ENCODE measurements around the gene TMEM175. TPM values are rescaled to one million over a fixed set of nuclear protein-coding genes. Genes with fewer than 3 reads are reported as not detected.

The TMEM175 gene
- total and polyA plus RNA-seq, 9 of the 15 experiments (the other 6 are each of a cell fraction or from before 2014, with no cell fraction given): 0.13 to 30.9 (median 9.4) TPM

DNA sequence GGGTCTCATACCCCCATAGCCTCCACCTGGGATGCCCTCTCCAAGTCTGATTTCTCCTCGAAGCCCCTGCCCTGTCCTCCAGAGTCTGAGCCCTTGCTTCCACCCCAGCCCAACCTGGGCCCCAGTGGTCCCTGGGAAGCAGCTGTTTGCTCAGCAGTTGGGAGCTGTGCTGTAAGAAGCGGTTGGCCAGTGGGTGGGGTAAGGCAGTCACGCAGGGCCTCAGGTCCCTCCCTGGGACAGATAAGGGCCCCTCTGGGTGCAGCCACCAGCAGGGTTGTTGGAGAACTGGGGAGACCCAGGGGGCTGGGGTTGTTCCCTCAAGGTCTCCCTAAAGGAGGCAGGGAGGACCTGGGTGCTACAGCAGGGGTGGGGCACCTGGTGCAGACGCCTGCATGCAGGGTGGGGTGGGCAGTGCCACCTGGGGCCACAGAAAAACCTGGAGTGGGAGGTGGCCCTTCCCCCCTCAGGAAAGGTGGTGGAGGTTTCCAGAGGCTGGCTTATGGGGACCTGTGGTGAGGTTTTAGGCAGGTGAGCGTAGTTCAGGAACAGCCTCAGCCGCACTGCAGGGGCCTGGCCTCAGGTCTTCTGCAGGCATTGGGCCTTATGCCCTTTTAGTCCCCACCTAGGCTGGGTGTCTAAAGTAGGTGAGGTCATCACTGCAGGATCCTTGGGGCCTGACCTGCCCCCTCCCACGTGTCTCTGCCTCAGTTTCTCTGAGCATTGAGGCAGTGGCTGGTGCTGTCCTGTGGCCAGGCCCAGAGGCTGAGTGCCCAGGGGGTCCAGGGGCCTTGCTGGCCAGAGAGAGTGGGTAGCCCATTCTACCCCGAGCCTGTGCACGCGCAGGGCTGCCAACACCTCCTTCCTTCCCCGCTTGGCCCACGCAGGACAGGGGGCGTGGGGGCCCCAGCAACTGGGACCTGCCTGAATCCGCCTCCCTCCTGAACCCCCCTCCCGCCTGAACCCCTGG is 64.1 kb downstream of the TMEM175 start (continued):
- TF ChIP-seq, protein P1, sequence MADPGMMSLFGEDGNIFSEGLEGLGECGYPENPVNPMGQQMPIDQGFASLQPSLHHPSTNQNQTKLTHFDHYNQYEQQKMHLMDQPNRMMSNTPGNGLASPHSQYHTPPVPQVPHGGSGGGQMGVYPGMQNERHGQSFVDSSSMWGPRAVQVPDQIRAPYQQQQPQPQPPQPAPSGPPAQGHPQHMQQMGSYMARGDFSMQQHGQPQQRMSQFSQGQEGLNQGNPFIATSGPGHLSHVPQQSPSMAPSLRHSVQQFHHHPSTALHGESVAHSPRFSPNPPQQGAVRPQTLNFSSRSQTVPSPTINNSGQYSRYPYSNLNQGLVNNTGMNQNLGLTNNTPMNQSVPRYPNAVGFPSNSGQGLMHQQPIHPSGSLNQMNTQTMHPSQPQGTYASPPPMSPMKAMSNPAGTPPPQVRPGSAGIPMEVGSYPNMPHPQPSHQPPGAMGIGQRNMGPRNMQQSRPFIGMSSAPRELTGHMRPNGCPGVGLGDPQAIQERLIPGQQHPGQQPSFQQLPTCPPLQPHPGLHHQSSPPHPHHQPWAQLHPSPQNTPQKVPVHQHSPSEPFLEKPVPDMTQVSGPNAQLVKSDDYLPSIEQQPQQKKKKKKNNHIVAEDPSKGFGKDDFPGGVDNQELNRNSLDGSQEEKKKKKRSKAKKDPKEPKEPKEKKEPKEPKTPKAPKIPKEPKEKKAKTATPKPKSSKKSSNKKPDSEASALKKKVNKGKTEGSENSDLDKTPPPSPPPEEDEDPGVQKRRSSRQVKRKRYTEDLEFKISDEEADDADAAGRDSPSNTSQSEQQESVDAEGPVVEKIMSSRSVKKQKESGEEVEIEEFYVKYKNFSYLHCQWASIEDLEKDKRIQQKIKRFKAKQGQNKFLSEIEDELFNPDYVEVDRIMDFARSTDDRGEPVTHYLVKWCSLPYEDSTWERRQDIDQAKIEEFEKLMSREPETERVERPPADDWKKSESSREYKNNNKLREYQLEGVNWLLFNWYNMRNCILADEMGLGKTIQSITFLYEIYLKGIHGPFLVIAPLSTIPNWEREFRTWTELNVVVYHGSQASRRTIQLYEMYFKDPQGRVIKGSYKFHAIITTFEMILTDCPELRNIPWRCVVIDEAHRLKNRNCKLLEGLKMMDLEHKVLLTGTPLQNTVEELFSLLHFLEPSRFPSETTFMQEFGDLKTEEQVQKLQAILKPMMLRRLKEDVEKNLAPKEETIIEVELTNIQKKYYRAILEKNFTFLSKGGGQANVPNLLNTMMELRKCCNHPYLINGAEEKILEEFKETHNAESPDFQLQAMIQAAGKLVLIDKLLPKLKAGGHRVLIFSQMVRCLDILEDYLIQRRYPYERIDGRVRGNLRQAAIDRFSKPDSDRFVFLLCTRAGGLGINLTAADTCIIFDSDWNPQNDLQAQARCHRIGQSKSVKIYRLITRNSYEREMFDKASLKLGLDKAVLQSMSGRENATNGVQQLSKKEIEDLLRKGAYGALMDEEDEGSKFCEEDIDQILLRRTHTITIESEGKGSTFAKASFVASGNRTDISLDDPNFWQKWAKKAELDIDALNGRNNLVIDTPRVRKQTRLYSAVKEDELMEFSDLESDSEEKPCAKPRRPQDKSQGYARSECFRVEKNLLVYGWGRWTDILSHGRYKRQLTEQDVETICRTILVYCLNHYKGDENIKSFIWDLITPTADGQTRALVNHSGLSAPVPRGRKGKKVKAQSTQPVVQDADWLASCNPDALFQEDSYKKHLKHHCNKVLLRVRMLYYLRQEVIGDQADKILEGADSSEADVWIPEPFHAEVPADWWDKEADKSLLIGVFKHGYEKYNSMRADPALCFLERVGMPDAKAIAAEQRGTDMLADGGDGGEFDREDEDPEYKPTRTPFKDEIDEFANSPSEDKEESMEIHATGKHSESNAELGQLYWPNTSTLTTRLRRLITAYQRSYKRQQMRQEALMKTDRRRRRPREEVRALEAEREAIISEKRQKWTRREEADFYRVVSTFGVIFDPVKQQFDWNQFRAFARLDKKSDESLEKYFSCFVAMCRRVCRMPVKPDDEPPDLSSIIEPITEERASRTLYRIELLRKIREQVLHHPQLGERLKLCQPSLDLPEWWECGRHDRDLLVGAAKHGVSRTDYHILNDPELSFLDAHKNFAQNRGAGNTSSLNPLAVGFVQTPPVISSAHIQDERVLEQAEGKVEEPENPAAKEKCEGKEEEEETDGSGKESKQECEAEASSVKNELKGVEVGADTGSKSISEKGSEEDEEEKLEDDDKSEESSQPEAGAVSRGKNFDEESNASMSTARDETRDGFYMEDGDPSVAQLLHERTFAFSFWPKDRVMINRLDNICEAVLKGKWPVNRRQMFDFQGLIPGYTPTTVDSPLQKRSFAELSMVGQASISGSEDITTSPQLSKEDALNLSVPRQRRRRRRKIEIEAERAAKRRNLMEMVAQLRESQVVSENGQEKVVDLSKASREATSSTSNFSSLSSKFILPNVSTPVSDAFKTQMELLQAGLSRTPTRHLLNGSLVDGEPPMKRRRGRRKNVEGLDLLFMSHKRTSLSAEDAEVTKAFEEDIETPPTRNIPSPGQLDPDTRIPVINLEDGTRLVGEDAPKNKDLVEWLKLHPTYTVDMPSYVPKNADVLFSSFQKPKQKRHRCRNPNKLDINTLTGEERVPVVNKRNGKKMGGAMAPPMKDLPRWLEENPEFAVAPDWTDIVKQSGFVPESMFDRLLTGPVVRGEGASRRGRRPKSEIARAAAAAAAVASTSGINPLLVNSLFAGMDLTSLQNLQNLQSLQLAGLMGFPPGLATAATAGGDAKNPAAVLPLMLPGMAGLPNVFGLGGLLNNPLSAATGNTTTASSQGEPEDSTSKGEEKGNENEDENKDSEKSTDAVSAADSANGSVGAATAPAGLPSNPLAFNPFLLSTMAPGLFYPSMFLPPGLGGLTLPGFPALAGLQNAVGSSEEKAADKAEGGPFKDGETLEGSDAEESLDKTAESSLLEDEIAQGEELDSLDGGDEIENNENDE (IDR thresholded peaks at IDR 0.05; ENCODE audit: low read depth, low read length): no peak
- TF ChIP-seq ETV1 (tag; conservative IDR thresholded peaks at IDR 0.05; ENCODE audit: low read depth) (no peak), BMI1 (IDR thresholded peaks at IDR 0.05; ENCODE audit: low read length) (no peak), CBFA2T3 (IDR thresholded peaks at IDR 0.05) (peak; percentile 48; the same call in 1 of the 2 replicates), MBD2 (IDR thresholded peaks at IDR 0.05; ENCODE audit: borderline replicate concordance, low read depth) (0 out of 2 replicates have a peak, but pooled peaks have one; percentile 71), SNIP1 (IDR thresholded peaks at IDR 0.05; ENCODE audit: low read depth) (no peak), SMARCA5 (IDR thresholded peaks at IDR 0.05) (no peak), POLR2AphosphoS2 (IDR thresholded peaks at IDR 0.05; ENCODE audit: low read length) (no peak; the same call in 1 of the 2 replicates), MYC (IDR thresholded peaks at IDR 0.05; ENCODE audit: low read depth, low read length) (peak; percentile 67), MYC (CRISPR knock-in tag; IDR thresholded peaks at IDR 0.05; ENCODE audit: borderline replicate concordance, low read depth) (no peak), CBX8 (IDR thresholded peaks at IDR 0.05; ENCODE audit: borderline replicate concordance, extremely low read depth, low read depth, low read length, poor library complexity, severe bottlenecking) (no peak), RBM34 (IDR thresholded peaks at IDR 0.05; ENCODE audit: borderline replicate concordance, insufficient read depth, low read length) (no peak), STAT5A (IDR thresholded peaks at IDR 0.05; ENCODE audit: borderline replicate concordance, low read length) (no peak), ZC3H4 (CRISPR knock-in tag; IDR thresholded peaks at IDR 0.05; ENCODE audit: borderline replicate concordance) (no peak), NEUROD1 (IDR thresholded peaks at IDR 0.05; ENCODE audit: borderline replicate concordance, low read depth, low read length, partially characterized antibody) (peak; percentile 54), ARID1B (IDR thresholded peaks at IDR 0.05) (peak; percentile 64), ZNF140 (CRISPR knock-in tag; IDR thresholded peaks at IDR 0.05) (no peak)

Measured in K562 (cell line).